SU-DHL-6 (cell line): Measurements from ENCODE around the gene ABI1.

ENCODE experiments used
- H2AFZ ChIP-seq: fragments of 200-600 bp; sonication (generic); 2 replicates; pipeline ENCODE4 v1.6.1; 2014; ENCODE audit warnings: low read depth, mild to moderate bottlenecking, moderate library complexity, mixed read lengths, antibody characterized with exemption, low read length; ENCODE audit not compliant: severe bottlenecking
- H3F3A ChIP-seq: fragments of 200-600 bp; shearing (Covaris generic); 2 replicates; pipeline ENCODE4 v1.6.0; 2016; ENCODE audit warnings: antibody characterized with exemption, mild to moderate bottlenecking; ENCODE audit not compliant: insufficient read depth
- H3K27ac ChIP-seq: fragments of 200-600 bp; sonication (generic); 2 replicates; pipeline ENCODE4 v1.5.1; 2016; ENCODE audit warnings: low read depth, mild to moderate bottlenecking, low read length, moderate library complexity, mixed read lengths
- H3K27me3 ChIP-seq: fragments of 200-600 bp; sonication (generic), shearing (Covaris generic); 2 replicates; pipeline ENCODE4 v1.6.0; 2014; ENCODE audit warnings: mild to moderate bottlenecking, low read length
- H3K36me3 ChIP-seq: fragments of 200-600 bp; sonication (generic); 2 replicates; pipeline ENCODE4 v1.6.1; 2014; ENCODE audit warnings: mild to moderate bottlenecking, low read length, mixed read lengths
- H3K4me2 ChIP-seq: fragments of 300-600, 200-600 bp; shearing (Covaris generic), sonication (generic); 2 replicates; pipeline ENCODE4 v1.6.0; 2014; ENCODE audit warnings: low read length, low read depth, mild to moderate bottlenecking; ENCODE audit not compliant: poor library complexity, severe bottlenecking
- H3K4me3 ChIP-seq: fragments of 200-600 bp; sonication (generic); 2 replicates; pipeline ENCODE4 v1.5.1; 2014; ENCODE audit warnings: antibody characterized with exemption, low read length, mild to moderate bottlenecking, mixed read lengths; ENCODE audit not compliant: insufficient read depth, poor library complexity, severe bottlenecking
- H3K79me2 ChIP-seq: fragments of 200-600 bp; sonication (generic); 2 replicates; pipeline ENCODE4 v1.6.1; 2014; ENCODE audit warnings: mild to moderate bottlenecking, low read length, moderate library complexity; ENCODE audit not compliant: insufficient read depth
- H3K9ac ChIP-seq: fragments of 200-600 bp; sonication (generic); 2 replicates; pipeline ENCODE4 v1.7.0; 2014; ENCODE audit warnings: mild to moderate bottlenecking, low read length
- H3K9me2 ChIP-seq: fragments of 200-600 bp; sonication (generic); replicated peaks from 2 replicates; pipeline ENCODE4 v1.6.1; 2014; ENCODE audit warnings: low read length; ENCODE audit not compliant: insufficient read depth
- H3K9me3 ChIP-seq: fragments of 200-600 bp; sonication (generic); 2 replicates; pipeline ENCODE4 v1.6.1; 2014; ENCODE audit warnings: low read length, mixed read lengths; ENCODE audit not compliant: insufficient read depth
- H4K20me1 ChIP-seq: fragments of 200-600 bp; sonication (generic); 2 replicates; pipeline ENCODE4 v1.6.1; 2014; ENCODE audit warnings: low read depth, mild to moderate bottlenecking, antibody characterized with exemption, low read length, moderate library complexity, mixed read lengths
- EZH2phosphoT487 ChIP-seq: fragments of 200-600 bp; sonication (generic), shearing (Covaris generic); conservative IDR thresholded peaks from 2 replicates; pipeline ENCODE4 v1.6.1; 2018; ENCODE audit warnings: mild to moderate bottlenecking, antibody characterized with exemption, low read length, moderate library complexity, mixed read lengths
- TF ChIP-seq, protein P1 (sequence below): fragments of 200-600 bp; sonication (generic); IDR thresholded peaks from one replicate; pipeline ENCODE4 v1.5.1; 2017; ENCODE audit warnings: antibody characterized with exemption, mild to moderate bottlenecking, low read length, moderate library complexity; ENCODE audit not compliant: insufficient read depth, poor library complexity, severe bottlenecking

ABI1 gene

DNA sequence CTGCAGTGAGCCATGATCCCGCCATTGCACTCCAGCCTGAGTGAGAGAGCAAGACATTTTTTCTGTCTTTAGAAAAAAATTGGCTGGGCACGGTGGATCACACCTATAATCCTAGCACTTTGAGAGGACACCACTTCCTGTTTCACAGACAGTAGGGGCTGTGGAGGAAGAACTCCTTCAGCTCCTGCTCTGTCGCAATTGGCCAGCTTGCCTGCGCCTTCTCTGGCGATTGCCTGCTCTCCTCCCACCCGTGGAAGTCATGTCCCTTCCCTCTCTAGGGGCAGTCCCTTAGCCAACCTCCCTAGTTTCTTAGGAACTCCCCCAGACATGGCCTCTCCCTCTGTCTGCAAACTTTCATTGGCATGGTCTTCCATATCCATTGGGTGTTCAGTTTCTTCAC is 154.6 kb downstream of the ABI1 start:
- Histone ChIP-seq H4K20me1 (peaks cover 12% of the 10 kb centered on the region), H3K4me3 (no peak overlapping the region), H3K9me3 (no peaks in the 10 kb centered on the region), H3K9ac (no peak overlapping the region), H3F3A (peaks cover 8% of the 10 kb centered on the region; the same call in 1 of the 2 replicates), H3K27ac (no peak overlapping the region), H3K27me3 (no peaks in the 10 kb centered on the region), H2AFZ (no peak overlapping the region), H3K79me2 (peaks cover 47% of the 10 kb centered on the region), H3K4me2 (no peak overlapping the region), H3K9me2 (no peaks in the 10 kb centered on the region), H3K36me3 (peaks cover 24% of the 10 kb centered on the region; the same call in 1 of the 2 replicates)
- TF ChIP-seq EZH2phosphoT487, result no peak
- TF ChIP-seq, protein P1, sequence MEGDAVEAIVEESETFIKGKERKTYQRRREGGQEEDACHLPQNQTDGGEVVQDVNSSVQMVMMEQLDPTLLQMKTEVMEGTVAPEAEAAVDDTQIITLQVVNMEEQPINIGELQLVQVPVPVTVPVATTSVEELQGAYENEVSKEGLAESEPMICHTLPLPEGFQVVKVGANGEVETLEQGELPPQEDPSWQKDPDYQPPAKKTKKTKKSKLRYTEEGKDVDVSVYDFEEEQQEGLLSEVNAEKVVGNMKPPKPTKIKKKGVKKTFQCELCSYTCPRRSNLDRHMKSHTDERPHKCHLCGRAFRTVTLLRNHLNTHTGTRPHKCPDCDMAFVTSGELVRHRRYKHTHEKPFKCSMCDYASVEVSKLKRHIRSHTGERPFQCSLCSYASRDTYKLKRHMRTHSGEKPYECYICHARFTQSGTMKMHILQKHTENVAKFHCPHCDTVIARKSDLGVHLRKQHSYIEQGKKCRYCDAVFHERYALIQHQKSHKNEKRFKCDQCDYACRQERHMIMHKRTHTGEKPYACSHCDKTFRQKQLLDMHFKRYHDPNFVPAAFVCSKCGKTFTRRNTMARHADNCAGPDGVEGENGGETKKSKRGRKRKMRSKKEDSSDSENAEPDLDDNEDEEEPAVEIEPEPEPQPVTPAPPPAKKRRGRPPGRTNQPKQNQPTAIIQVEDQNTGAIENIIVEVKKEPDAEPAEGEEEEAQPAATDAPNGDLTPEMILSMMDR, result no peak

DNA sequence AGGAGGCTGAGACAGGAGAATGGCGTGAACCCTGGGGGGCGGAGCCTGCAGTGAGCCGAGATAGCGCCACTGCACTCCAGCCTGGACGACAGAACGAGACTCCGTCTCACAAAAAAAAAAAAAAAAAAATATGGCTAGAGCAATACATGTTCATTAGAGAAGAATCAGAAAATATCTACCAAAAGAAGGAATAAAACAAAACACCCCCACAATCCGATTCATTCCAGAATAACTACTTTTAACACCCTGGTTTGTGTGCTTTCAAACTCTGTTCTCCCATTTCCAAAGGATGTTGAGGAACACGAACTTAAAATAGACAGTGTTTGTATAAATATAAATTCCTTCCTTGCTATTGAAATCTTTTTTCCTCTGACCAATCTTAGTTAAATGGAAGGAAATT is 156.8 kb downstream of the ABI1 start:
- Histone ChIP-seq H3K4me3 (no peak overlapping the region), H4K20me1 (peaks cover 12% of the 10 kb centered on the region), H3K4me2 (no peak overlapping the region), H2AFZ (no peak overlapping the region), H3F3A (peaks cover 8% of the 10 kb centered on the region; the same call in 1 of the 2 replicates), H3K27me3 (no peaks in the 10 kb centered on the region), H3K9me3 (no peaks in the 10 kb centered on the region), H3K27ac (no peak overlapping the region), H3K79me2 (peaks cover 69% of the 10 kb centered on the region), H3K36me3 (peaks cover 24% of the 10 kb centered on the region; the same call in 1 of the 2 replicates), H3K9ac (no peak overlapping the region), H3K9me2 (no peaks in the 10 kb centered on the region)
- TF ChIP-seq, protein P1, result no peak
- no peak for TF ChIP-seq EZH2phosphoT487

DNA sequence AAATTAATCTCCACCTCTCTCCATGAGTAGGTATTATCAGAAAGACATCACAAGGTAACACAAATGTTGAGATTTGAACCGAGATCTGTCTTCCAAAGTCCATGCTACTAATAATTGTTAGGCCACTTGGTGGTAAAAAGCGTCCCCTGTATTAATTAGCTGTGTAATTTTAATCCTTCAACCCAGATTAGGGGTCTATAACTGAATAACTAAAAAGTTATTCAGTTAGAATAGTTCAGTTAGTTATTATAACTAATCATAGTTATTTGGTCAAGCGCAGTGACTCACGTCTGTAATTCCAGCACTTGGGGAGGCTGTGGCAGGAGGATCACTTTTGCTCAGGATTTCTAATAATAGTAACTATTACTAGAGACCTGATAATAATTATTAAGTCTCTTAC is 157.7 kb downstream of the ABI1 start:
- H3K79me2 ChIP-seq, result peaks cover 77% of the 10 kb centered on the region
- H3K36me3 ChIP-seq, result peaks cover 24% of the 10 kb centered on the region; the same call in 1 of the 2 replicates

More for the DNA sequence above, 157.7 kb downstream of the ABI1 start:
- no peak overlapping the region for H2AFZ ChIP-seq
- no peak overlapping the region for H3K4me2 ChIP-seq
- H3K9me2 ChIP-seq, result no peaks in the 10 kb centered on the region
- H3K9me3 ChIP-seq, result no peaks in the 10 kb centered on the region
- H3K4me3 ChIP-seq, result no peak overlapping the region
- H3K27me3 ChIP-seq, result no peaks in the 10 kb centered on the region
- TF ChIP-seq, protein P1, result no peak
- TF ChIP-seq EZH2phosphoT487, result no peak
- no peak overlapping the region for H3K27ac ChIP-seq
- H3F3A ChIP-seq, result peaks cover 8% of the 10 kb centered on the region; the same call in 1 of the 2 replicates
- no peak overlapping the region for H3K9ac ChIP-seq
- peaks cover 12% of the 10 kb centered on the region for H4K20me1 ChIP-seq
